ENCODE measurements around the gene BCL2L12. TPM values are rescaled to one million over a fixed set of nuclear protein-coding genes. Genes with fewer than 3 reads are reported as not detected.

Gene BCL2L12
- total RNA-seq, 1 donor from 2014 or later: 17.0 TPM

GRCh38 chr19:49687150-49687549 lies 21.4 kb downstream of the BCL2L12 start:
- Histone ChIP-seq H3K4me3 (peak overlapping the region; percentile 63), H3K4me1 (peaks cover 28% of the 10 kb centered on the region), H3K36me3 (peaks cover 60% of the 10 kb centered on the region), H3K27ac (peak overlapping the region; percentile 60), H3K9me3 (no peaks in the 10 kb centered on the region), H3K27me3 (ENCODE audit: low read depth) (peaks cover 26% of the 10 kb centered on the region)
- DNase-seq (no peak), ATAC-seq (no peak)
- intact Hi-C loops (cut with DNase I): no loop called here
- TF ChIP-seq CTCF (IDR thresholded peaks at IDR 0.05): no peak

- DNase-seq (no peak), ATAC-seq (no peak)
- TF ChIP-seq CTCF (IDR thresholded peaks at IDR 0.05): no peak
- H3K9me3 ChIP-seq: no peaks in the 10 kb centered on the region
- H3K4me1 ChIP-seq: peaks cover 28% of the 10 kb centered on the region
- peak overlapping the region; percentile 63 for H3K4me3 ChIP-seq
- intact Hi-C loops (cut with DNase I): no loop called here
- peaks cover 26% of the 10 kb centered on the region for H3K27me3 ChIP-seq (ENCODE audit: low read depth)
- peaks cover 55% of the 10 kb centered on the region for H3K36me3 ChIP-seq
- H3K27ac ChIP-seq: peak overlapping the region; percentile 61
Measured at GRCh38 chr19:49687566-49688316, 22.0 kb downstream of the BCL2L12 start.

- ATAC-seq: no peak
- no peak for TF ChIP-seq CTCF (IDR thresholded peaks at IDR 0.05)
- peak overlapping the region; percentile 63 for H3K4me3 ChIP-seq
- DNase-seq: no peak
- peaks cover 26% of the 10 kb centered on the region for H3K27me3 ChIP-seq (ENCODE audit: low read depth)
- peaks cover 28% of the 10 kb centered on the region for H3K4me1 ChIP-seq
- H3K27ac ChIP-seq: peak overlapping the region; percentile 61
- intact Hi-C loops (cut with DNase I): no loop called here
- H3K36me3 ChIP-seq: peaks cover 46% of the 10 kb centered on the region
- H3K9me3 ChIP-seq: no peaks in the 10 kb centered on the region
Measured at GRCh38 chr19:49688531-49689132, 22.9 kb downstream of the BCL2L12 start.

- no peaks in the 10 kb centered on the region for H3K9me3 ChIP-seq
- ATAC-seq: peak; percentile 69 to 71
- intact Hi-C loops (cut with DNase I): no loop called here
- H3K4me3 ChIP-seq: peak within 1 kb of the TSS; percentile 63
- H3K27ac ChIP-seq: peak within 1 kb of the TSS; percentile 61
- peak; percentile 56 for TF ChIP-seq CTCF (IDR thresholded peaks at IDR 0.05)
- H3K4me1 ChIP-seq: peaks cover 28% of the 10 kb centered on the region
- peaks cover 38% of the 10 kb centered on the region for H3K36me3 ChIP-seq
- H3K27me3 ChIP-seq (ENCODE audit: low read depth): peaks cover 26% of the 10 kb centered on the region
- peak; percentile 69 for DNase-seq
Measured at GRCh38 chr19:49689133-49690078, 23.7 kb downstream of the BCL2L12 start, which contains the start of gene ADM5. Gene ADM5 (plus strand): TSS chr19:49689594. CDS start chr19:49689838, 244 bp downstream.

GRCh38 chr19:49690079-49690655 lies 24.4 kb downstream of the BCL2L12 start:
- TF ChIP-seq CTCF (IDR thresholded peaks at IDR 0.05): no peak
- DNase-seq (no peak), ATAC-seq (peak; percentile 1 to 25)
- peaks cover 30% of the 10 kb centered on the region for H3K36me3 ChIP-seq
- peak overlapping the region; percentile 63 for H3K4me3 ChIP-seq
- peaks cover 26% of the 10 kb centered on the region for H3K27me3 ChIP-seq (ENCODE audit: low read depth)
- peaks cover 28% of the 10 kb centered on the region for H3K4me1 ChIP-seq
- intact Hi-C loops (cut with DNase I): no loop called here
- H3K27ac ChIP-seq: peak overlapping the region; percentile 61
- H3K9me3 ChIP-seq: no peaks in the 10 kb centered on the region

Measured in lower lobe of right lung (tissue), 2 donors.